NCI-H82 (cell line): Measurements from ENCODE around the gene POFUT2.
A peak's percentile ranks its signal among the peaks of the same experiment; 100 is the strongest.

Experiments
- DNase-seq: peaks from one replicate; lab custom pipeline; 2025; lab: John Stamatoyannopoulos, UW

POFUT2 gene

DNA sequence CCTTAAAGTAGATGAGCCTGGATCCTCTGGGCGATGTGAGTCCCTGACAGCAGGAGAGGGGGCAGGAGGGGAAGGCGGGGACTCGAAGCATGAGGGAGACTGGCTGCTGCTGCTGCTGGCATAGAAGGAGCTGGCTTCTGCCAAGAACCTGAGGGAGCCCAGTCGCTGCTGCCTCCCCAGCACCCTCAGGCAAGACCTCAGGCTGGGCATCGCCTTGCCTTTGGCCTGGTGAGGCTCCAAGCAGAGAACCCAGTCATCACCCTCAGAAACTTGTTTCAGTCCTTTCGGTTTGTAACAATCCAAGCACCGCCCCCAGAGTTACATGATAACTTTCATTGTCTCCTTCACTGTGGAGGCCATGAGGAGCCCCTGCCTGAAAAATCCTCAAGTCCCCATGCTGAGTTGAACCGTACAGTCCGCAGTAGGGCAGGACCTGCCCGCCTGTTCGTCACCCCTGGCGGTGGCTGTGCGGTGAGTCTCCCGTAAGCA lies 38.8 kb downstream of the POFUT2 start:
- DNase-seq: peak; percentile 89

DNA sequence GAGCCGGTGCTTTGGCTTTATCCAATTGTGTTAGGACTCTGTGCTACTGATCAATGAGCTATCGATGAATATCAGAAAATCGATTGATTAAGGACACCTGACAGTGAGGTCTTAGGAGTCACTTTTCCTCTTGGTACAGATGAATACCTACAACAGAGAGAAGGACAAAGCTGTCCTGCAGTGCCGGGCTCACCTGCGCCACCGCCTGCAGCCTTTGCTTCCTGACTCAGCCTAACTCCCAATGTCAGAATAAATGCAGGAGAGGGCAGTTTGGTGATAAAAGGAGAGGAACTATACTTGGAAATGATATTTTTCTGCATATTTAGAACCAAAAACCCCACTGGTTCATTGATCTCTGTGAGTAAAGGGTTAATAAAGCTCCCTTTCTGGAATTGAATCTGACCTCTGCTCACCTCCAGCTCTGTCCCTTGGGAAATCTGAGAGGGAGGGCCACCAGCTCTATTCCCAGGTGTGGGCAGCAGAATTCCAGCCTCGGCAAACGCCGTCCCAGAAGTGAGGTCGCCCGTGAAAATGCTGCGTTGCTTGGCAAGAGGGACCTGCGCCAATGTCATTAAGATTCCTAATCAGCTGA lies 39.3 kb downstream of the POFUT2 start:
- DNase-seq: no peak

DNA sequence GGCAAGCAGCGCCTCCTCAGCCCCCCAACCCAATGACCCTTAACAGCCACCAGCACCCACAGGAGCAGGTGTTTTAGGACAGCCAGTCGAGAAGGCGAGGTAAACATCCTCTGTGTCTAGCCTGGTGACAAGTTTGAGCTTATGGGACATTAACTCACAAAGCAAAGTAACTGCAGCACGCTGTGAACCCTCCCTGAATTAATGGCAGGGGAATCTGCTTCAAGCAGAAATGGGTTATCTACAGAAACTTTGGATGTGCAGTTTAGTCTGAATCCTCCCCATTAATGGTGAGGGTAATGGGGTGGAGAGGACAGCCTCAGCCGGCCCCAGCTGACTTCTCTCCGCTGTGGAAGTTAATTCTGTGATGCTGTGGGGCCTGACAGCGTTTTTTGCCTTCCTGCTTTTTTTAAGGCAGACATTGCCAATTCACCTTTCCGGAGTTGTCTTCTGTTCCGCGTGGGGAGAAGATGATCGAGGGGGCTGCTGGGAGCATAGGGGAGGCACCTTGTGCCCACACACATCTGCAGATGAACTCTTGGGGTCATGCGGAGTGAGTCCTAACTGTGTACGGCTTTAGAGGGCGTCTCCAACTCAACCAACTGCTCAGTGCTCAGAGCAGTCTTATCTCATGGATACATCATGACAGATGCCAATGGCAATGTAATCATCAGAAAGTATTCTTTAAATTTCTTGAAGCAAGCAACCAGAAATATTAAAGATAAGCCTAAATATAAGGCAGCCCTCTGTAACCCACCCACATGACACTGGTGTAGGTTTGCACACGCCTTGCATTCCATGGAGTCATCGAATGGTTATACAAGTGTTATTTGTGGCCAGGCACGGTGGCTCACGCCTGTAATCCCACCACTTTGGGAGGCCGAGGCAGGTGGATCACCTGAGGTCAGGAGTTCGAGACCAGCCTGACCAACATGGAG lies 41.0 kb downstream of the POFUT2 start:
- no peak for DNase-seq

DNA sequence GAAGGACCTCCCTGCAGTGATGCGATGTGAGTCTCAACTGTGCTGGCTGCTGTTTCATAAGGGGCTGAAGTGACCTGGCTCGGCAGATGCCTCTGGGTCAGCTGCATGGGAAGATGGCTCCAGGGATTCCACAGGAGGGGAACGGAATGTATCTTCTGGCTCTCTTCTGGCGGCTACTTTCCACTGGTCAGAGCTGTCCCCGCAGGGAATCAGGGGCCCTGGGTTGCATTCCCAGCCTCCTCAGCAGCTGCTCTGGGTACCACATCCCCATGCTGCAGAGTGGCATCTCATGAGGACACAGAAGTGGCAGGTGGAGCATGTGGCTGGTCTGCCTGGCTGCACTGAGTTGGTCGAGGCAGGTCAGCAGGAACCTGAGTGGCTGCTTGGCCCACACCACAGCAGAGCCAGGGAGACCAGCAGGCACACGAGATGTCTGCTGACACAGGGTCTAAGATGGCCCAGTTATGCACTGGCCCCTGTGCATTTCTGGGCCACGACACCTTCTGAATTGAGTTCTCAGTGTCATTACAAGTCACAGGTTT lies 42.8 kb downstream of the POFUT2 start:
- DNase-seq: no peak

DNA sequence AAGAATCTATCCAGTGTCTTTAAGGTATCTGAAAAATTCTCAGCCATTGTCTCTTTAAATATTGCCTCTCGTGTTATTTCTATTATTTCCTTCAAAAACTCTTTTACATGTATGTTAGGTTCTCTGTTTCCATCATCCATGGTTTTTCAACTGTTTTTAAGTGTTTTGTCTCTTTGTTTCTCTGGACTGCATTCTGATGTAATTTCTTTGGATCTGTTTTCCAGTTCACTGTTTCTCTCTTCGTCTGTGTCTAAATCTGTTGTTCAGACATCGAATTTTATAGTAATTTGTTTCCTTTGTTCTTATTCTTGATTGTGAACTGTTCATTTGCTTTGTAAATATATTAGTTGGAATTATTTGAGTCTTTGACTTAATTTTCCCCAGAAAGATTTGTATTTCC lies 44.1 kb downstream of the POFUT2 start:
- no peak for DNase-seq

DNA sequence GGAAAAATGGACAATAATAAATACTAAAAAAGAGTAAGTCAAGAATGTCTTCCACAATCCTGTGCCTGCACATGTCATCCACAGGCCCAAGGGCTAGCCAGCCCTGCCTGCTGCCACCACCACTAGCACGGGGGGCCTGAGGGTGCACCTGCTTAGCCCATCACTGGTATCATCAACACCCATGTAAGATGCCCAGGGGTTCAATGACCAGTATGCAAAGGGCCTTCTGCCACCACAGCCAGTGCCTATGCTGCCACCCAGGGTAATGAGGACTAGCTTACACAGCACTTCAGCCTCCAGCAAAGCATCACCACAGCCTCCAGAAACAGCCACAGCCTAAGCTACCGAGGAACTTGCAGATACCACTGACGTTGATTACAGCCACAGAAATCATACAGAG lies 46.3 kb downstream of the POFUT2 start:
- no peak for DNase-seq

DNA sequence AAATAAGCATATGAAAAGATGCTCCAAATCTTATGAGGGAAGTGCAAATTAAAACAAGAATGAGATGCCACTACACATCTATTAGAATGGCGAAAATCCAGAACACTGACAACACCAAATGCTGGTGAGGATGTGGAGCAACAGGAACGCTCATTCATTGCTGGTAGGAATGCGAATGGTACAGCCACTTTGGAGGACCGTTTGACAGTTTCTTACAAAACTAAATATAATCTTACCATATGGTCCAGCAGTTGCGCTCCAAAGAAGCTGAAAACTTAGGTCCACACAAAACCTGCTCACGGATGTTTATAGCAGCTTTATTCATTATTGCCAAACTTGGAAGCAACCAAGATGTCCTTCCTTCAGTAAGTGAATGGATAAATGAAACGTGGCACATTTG lies 50.3 kb downstream of the POFUT2 start:
- DNase-seq: no peak

DNA sequence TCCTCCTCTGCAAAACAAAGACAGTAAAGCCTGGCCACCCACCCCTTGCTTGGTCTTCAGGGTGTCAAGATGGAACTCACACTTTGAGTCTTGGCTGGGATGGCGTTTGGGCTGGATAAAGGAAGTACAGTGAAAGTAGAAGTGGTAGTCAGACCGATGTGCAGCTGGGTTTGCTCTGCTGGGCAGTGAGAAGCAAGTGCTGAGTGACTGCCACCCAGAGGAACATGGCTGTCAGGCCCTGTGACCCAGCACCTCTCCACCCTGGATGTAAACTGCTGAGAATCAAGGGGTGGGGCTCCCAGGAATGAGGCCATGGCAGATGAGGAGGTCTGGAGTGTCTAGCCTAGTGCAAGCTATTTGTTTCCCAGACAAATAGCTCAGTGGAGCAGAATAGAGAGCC lies 51.2 kb downstream of the POFUT2 start:
- no peak for DNase-seq

DNA sequence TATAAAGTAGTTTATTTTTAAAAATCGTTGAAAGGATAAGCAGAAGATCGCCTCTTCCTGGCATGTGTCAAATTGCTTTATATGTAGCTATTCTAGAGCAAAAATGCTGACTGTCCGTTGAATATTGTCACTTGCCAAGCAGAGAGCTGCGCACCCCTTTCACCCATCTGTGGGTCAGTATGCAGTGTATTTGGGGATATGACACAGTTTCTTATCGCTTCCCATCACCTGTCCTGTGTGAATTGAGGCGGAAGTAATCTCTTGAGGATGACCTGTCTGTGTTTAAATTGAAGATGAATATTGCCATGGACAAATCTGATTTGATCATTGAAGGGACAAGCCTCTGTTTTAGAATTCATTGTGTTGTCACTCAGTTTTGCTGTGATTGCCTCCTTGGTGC lies 52.2 kb downstream of the POFUT2 start:
- no peak for DNase-seq

DNA sequence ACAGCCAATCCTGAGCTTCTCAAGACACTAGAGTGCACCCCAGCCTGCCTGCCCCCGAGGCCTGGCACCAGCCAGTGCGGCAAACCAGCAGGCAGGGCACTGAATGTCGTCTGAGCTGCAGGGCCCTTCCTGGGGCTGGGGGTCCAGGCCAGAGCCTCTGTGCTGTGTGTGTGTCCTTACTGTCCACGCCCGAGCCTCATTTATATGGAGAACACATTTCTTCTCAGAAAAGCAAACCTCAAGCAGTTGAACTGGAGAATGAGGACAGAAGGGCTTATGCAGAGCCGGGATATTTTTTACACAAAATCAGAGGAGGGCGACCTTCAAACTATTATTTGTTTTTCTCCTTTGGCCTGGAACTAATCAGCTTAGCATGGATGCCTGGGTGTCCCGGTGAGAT lies 52.7 kb downstream of the POFUT2 start:
- peak; percentile 33 for DNase-seq

DNA sequence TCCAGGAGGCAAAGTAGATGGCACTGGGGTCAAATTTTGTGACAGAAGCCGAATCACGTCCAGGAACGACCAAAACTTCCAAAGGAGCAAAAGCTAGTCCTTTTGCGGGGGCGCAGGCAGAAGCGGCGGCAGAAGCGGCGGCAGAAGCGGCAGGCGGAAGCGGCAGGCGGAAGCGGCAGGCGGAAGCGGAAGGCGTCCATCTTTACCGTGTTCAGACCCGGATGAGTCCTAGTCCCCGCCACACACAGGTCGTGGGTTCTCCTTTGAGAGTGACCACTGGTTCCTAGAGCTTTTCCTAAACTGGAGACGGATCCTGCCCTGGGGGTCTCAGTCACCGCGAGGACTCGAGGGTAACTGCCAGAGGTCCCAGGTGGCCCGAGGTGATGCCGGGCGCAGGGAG lies 53.6 kb downstream of the POFUT2 start:
- DNase-seq: no peak

DNA sequence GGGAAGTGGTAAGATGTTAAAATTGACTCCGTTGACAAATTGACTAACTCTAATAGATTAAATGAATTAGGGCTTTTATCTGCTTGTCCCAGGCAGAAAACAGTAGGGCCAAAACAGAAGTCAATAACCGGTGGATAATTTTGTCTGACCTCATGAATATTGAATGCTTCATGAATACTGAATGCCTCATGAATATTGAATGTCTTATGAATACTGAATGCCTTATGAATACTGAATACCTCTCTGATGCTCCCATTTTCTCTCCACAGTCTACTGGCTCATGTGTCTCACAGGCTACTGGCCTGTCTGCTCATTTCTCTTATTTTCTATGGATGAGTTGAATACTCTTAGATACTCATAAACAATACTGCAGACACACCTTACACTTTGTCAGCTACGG lies 56.0 kb downstream of the POFUT2 start:
- DNase-seq: no peak

DNA sequence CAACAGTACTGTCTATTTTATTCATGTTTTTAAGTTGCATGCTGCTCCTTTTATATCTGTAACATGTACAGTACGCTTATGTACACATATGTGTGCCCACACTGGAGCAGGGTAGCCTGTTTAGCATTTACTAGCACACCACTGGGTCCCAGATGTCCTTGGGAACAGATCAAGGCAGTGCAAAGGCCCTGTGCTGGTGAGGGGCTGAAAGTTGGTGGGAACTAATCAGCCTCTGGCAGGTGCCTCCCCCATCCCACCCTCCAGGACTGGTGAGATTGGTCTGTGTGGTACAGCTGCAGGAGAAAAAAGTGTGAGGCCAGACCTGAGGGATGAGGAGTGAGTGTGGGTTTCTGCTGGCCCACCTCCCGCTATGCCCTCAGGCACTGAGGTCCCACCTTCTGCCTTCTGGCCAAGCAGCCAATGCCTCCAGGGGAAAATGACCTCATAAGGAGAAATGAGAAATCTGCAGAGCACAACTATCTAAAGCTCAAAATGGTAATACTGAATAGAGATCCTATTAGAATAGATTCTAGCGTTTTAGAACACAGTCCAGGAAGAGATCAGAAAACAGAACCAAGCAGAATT lies 58.9 kb downstream of the POFUT2 start:
- DNase-seq: no peak

DNA sequence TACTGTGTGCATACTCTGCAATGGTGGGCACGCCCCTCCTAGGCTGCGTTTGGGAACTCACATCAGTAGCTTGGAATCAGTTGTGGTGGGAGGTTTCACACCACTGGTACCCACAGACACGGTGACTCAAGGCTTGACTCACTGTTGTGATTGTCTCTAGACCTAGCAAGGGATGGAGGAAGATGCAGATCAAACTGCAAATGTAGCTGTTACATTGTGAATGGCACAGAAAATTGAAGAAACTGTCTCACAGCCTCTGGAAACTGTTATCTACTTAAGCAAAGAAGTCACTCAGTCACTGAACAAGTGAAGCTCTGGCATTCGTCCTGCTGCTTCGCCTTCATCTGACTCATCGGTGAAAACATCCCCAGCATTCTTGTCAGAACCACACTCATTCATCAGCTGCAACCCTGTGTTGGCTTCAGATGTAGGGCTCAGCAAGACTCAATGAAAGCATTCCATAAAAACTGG lies 59.5 kb downstream of the POFUT2 start:
- DNase-seq: no peak

DNA sequence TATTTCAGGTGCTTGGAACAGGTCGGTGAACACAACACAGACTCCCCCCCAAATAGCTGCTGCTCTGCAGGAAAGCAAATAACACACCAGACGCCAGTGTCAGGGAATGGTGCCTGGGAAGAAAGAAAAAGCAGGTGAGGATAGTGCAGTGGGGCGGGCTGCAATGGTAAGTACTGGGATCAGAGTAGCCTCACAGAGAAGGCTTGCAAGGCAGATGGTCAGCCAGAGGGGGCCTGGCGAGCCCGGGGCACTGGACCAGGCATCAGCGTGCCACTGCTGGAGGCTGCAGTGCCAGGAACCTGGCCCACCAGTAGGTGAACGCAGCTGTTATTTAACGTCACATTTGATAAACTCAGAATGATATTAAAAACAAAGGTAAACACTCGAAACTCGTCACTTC lies 60.0 kb downstream of the POFUT2 start:
- DNase-seq: no peak

DNA sequence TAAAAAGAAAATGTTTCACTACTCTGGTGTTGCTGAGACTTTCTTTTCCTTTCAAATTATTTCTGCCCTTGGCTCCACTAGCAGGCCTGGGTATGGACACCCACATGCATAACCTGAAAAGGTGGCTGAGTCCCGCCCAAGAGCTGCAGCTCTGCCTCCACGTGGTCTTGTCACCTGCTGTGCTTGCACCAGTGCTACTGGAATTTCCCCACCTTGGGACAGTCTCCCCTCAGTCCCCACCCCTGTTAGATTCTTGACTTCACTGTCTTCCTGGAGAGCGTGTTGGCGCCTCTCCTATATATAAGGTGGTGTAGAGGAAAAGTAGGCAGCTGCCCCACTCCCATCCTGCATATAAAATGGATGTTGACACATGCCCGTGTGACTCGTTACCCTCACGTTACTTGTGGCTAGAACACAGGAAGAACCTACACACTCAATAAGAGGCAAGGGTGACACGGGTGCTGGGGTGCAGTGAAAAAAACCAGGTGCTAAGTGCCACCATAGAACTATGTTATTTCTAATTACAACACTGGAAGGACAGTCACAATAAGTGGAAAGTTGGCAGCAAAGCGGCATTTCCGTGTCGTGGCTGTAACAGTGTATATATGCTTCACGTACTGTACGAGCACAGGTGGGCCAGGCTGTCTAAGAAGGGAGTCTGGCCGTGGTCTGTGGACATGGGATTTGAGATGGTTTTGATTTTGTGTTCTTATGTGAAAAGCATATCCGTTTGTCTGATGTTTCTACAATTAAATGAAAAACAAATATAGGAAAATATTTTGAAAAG lies 61.0 kb downstream of the POFUT2 start:
- no peak for DNase-seq

DNA sequence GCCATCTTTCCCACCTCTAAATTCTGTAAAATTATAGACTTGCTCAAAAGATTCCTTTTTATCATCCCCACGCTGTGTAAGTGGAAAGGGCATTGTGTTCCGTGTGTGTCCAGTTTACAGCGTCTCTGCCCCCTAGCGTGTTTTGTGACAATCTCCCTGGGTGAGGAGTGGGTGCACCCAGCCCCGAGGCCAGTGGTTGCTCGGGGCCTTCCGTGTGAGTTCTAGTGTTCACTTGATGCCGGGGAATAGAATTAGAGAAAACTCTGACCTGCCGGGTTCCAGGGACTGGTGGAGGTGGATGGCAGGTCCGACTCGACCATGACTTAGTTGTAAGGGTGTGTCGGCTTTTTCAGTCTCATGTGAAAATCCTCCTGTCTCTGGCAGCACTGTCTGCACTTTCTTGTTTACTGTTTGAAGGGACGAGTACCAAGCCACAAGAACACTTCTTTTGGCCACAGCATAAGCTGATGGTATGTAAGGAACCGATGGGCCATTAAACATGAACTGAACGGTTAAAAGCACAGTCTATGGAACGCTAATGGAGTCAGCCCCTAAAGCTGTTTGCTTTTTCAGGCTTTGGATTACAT lies 61.9 kb downstream of the POFUT2 start:
- DNase-seq: peak; percentile 13

DNA sequence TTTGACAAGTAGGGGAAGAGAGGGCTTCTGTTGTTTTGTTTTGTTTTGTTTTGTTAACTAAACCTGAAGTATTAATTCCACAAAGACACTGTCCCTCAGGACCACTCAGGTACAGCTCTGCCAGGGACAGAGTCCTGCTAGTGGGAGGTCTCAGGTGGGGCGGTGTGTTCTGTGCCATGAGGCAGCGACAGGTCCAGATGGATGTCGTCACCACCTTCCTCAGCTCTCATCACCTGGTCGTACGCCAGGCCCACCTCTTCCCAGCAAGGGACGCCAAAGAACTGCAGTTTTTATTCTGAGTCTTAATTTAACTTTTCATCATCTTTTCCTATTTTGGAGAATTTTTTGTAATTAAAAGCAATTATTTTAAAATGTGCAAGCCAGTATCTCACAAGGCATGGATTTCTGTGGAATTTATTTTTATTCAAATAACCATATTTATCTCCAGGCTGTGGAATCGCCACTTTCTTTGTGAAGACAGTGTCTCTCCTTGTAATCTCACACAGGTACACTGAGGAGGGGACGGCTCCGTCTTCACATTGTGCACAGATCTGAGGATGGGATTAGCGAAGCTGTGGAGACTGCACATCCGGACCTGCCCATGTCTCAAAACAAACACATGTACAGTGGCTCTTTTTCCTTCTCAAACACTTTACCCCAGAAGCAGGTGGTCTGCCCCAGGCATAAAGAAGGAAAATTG lies 62.5 kb downstream of the POFUT2 start:
- peak; percentile 18 for DNase-seq

DNA sequence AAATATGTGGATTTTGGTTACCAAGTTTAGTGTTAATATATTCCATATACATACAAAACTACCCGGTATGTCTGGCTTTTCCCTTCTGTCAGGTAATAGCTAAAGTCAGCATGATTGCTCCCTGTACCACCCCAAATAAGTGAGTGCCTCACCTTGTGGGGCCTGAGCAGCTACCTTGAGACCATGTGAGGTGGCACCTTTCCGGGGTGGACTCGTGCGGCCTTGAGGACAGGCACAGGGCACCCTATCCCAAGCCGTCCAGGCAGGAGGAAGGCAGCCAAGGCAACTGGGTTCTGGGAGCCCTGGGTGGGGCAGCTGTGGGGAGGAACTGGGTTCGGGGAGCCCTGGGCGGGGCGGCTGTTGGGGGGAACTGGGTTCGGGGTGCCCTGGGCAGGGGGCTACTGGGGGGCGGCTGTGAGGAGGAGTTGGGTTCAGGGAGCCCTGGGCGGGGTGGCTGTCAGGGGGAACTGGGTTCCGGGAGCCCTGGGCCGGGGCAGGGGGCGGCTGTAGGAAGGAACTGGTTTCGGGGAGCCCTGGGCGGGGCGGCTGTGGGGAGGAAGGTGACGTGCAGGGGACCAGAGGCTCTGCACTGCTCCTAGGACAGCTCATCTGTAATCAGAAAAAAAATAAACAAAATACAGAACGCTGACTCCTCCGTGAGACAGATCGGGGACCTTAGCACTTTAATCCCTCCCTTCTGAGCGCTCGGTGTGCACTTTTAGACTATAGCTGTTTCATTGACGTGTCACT lies 63.3 kb downstream of the POFUT2 start:
- DNase-seq: peak; percentile 20
